Stimulated activated CD8-positive, alpha-beta memory T cell treated with anti-CD3 and anti-CD28 coated beads, Interleukin-7, amount 100 ng/mL, for 48 hours (primary cell): ENCODE measurements around the gene KIF7.

Experiments used
- DNase-seq, 2 donors: peaks; one replicate each; pipeline ENCODE4 v3.0.0-alpha.2; 2020; ENCODE audit warnings: low read depth in 1 of 2; ENCODE audit errors: extremely low read depth in 1 of 2

Gene KIF7

GRCh38 chr15:89671687-89672086 lies 16.4 kb upstream of the KIF7 start:
- no peak for DNase-seq

- no peak for DNase-seq
These were observed 15.8 kb upstream of the KIF7 start for GRCh38 chr15:89670971-89671560.

- DNase-seq, result no peak
These were observed 14.7 kb upstream of the KIF7 start for GRCh38 chr15:89669941-89670340.

GRCh38 chr15:89669309-89669865 lies 14.1 kb upstream of the KIF7 start:
- DNase-seq, result no peak

GRCh38 chr15:89668171-89668570 lies 12.9 kb upstream of the KIF7 start:
- no peak for DNase-seq

- DNase-seq, result no peak
These were observed 12.4 kb upstream of the KIF7 start for GRCh38 chr15:89667706-89667960.

- no peak for DNase-seq
These were observed 11.8 kb upstream of the KIF7 start for GRCh38 chr15:89666858-89667705.

GRCh38 chr15:89666184-89666857 lies 11.1 kb upstream of the KIF7 start:
- no peak for DNase-seq

GRCh38 chr15:89665449-89666181 lies 10.3 kb upstream of the KIF7 start:
- DNase-seq, result no peak

- no peak for DNase-seq
These were observed 9.4 kb upstream of the KIF7 start for GRCh38 chr15:89664441-89665350.

- no peak for DNase-seq
These were observed 7.8 kb upstream of the KIF7 start for GRCh38 chr15:89662893-89663626.

GRCh38 chr15:89660556-89660955 lies 5.3 kb upstream of the KIF7 start:
- no peak for DNase-seq

GRCh38 chr15:89659295-89659694 lies 4.0 kb upstream of the KIF7 start:
- DNase-seq, result no peak

- DNase-seq, result no peak
These were observed 2.5 kb upstream of the KIF7 start for GRCh38 chr15:89657686-89658200.

- DNase-seq, result no peak
These were observed 999 bp upstream of the KIF7 start for GRCh38 chr15:89656116-89656815.

- no peak for DNase-seq
These were observed 936 bp downstream of the KIF7 start for GRCh38 chr15:89654301-89654761.

GRCh38 chr15:89653578-89653977 lies 1.7 kb downstream of the KIF7 start:
- DNase-seq, result no peak

GRCh38 chr15:89652666-89653065 lies 2.6 kb downstream of the KIF7 start:
- no peak for DNase-seq

- no peak for DNase-seq
These were observed 3.1 kb downstream of the KIF7 start for GRCh38 chr15:89652131-89652530.
